K562 (cell line): ENCODE results near the gene COASY. TPM values are rescaled to one million over a fixed set of nuclear protein-coding genes. Genes with fewer than 3 reads are reported as not detected.

Experiments
- ATAC-seq: fragments of 200-7000 bp; cut with Tn5 transposase; 3 replicates; pipeline ENCODE4 v1.9.1; 2020; ENCODE audit warnings: moderate library complexity
- BruUV-seq: library from RNA; stranded (reverse); fragments of 400-500 nt; replicated peaks from 2 replicates; lab custom pipeline; 2021; lab: Mats Ljungman, UMichigan
- CTCF ChIA-PET: fragments of 300-600 bp; formaldehyde crosslinking; extraction: SDS; loops from one replicate; lab custom pipeline; 2021; ENCODE audit warnings: low intra/inter-chr PET ratio; lab: Yijun Ruan, JAX
- POLR2A ChIA-PET: fragments of 300-600, 350-650 bp; sonication (Branson Sonifier 250); formaldehyde crosslinking; extraction: SDS; loops from one replicate; lab custom pipeline; 2021; ENCODE audit warnings: antibody characterized with exemption, inconsistent platforms; lab: Yijun Ruan, JAX
- DNase-seq, 4 experiments: peaks; one replicate each; pipeline versions ENCODE4 v3.0.0 to v3.0.0-alpha.2; 2011 to 2018; ENCODE audit warnings: low spot score in 3 of 4, mixed read lengths in 3 of 4; ENCODE audit errors: extremely low read depth in 1 of 4
- FAIRE-seq: peaks from 2 replicates; lab custom pipeline; 2011; peaks lifted over from hg19 to GRCh38; lab: Jason Lieb, UNC
- H2AFZ ChIP-seq: 2 replicates; pipeline ENCODE4 v1.6.0; 2011; ENCODE audit warnings: low read depth, low read length, control low read depth, inconsistent platforms
- H3K27ac ChIP-seq: fragments of 200-600 bp; 3 replicates; pipeline ENCODE4 v1.8.0; 2011; ENCODE audit warnings: low read depth, mild to moderate bottlenecking, control low read depth, inconsistent platforms, low read length, moderate library complexity, mixed read lengths; ENCODE audit errors: extremely low read depth
- H3K27me3 ChIP-seq, 2 experiments: fragments of 300-600 bp in 1 of 2; 2 replicates in 1 of 2; 3 replicates in 1 of 2; pipeline versions ENCODE4 v1.6.0 to v1.8.0; 2011; ENCODE audit warnings: inconsistent platforms in 2 of 2, low read length in 2 of 2, mild to moderate bottlenecking in 1 of 2, mixed read lengths in 1 of 2, moderate library complexity in 1 of 2; ENCODE audit not compliant: control insufficient read depth in 2 of 2, insufficient read depth in 2 of 2
- H3K36me3 ChIP-seq: fragments of 300-600 bp; 3 replicates; pipeline ENCODE4 v1.8.0; 2011; ENCODE audit warnings: mild to moderate bottlenecking, low read length, inconsistent platforms; ENCODE audit not compliant: control insufficient read depth, insufficient read depth
- H3K4me1 ChIP-seq, 2 experiments: fragments of 200-600 bp in 1 of 2; replicated peaks in 1 of 2; 2 replicates in 1 of 2; 3 replicates in 1 of 2; pipeline versions ENCODE4 v1.5.1 to v1.8.0; 2011; ENCODE audit warnings: inconsistent platforms in 2 of 2, low read length in 2 of 2, mild to moderate bottlenecking in 1 of 2, mixed read lengths in 1 of 2, moderate library complexity in 1 of 2; ENCODE audit not compliant: control insufficient read depth in 2 of 2, insufficient read depth in 2 of 2
- H3K4me2 ChIP-seq: 2 replicates; pipeline ENCODE4 v1.6.1; 2011; ENCODE audit warnings: low read length, control low read depth, inconsistent platforms, mixed read lengths; ENCODE audit not compliant: insufficient read depth
- H3K4me3 ChIP-seq: fragments of 200-600 bp; sonication (generic), shearing (Covaris generic); 2 replicates; pipeline ENCODE4 v1.5.1; 2016; ENCODE audit warnings: control low read depth, inconsistent platforms
- H3K79me2 ChIP-seq: fragments of 200-600 bp; 3 replicates; pipeline ENCODE4 v1.8.0; 2011; ENCODE audit warnings: low read length, inconsistent platforms; ENCODE audit not compliant: control insufficient read depth, insufficient read depth
- H3K9ac ChIP-seq, 2 experiments: 2 replicates each; pipeline versions ENCODE4 v1.6.0 to v1.6.1; 2011; ENCODE audit warnings: low read depth in 2 of 2, low read length in 2 of 2, control low read depth in 1 of 2, inconsistent platforms in 1 of 2, mild to moderate bottlenecking in 1 of 2, mixed read lengths in 1 of 2; ENCODE audit not compliant: insufficient read depth in 1 of 2
- H3K9me1 ChIP-seq: one replicate; pipeline ENCODE4 v1.6.0; 2011; ENCODE audit warnings: inconsistent platforms, mild to moderate bottlenecking, low read length, moderate library complexity; ENCODE audit not compliant: control insufficient read depth, insufficient read depth
- H3K9me3 ChIP-seq: replicated peaks from 2 replicates; pipeline ENCODE4 v1.5.1; 2011; ENCODE audit warnings: low read depth, low read length, inconsistent platforms; ENCODE audit not compliant: control insufficient read depth, insufficient read depth
- H4K20me1 ChIP-seq: replicated peaks from 2 replicates; pipeline ENCODE4 v1.6.1; 2011; ENCODE audit warnings: low read length, inconsistent platforms, mixed read lengths; ENCODE audit not compliant: control insufficient read depth, insufficient read depth
- CEBPG ChIP-seq, 3 experiments: fragments of 200-800 bp in 1 of 3; sonication (Bioruptor generic) in 1 of 3; sonication (generic) in 1 of 3; formaldehyde crosslinking in 1 of 3; IDR thresholded peaks in 2 of 3; conservative IDR thresholded peaks in 1 of 3; 2 replicates each; pipeline versions ENCODE4 v1.6.1 to v1.8.0; 2016 to 2022; ENCODE audit warnings: missing compliant biosample characterization in 2 of 3, missing genetic modification characterization in 2 of 3, mild to moderate bottlenecking in 1 of 3, missing genetic modification reagents in 1 of 3
- CREB1 ChIP-seq, 2 experiments: sonication (generic) in 1 of 2; formaldehyde crosslinking in 1 of 2; IDR thresholded peaks; 2 replicates each; pipeline versions ENCODE4 v1.6.1 to v1.8.0; 2012 to 2022; ENCODE audit warnings: inconsistent platforms in 1 of 2, mild to moderate bottlenecking in 1 of 2, missing genetic modification reagents in 1 of 2, moderate library complexity in 1 of 2
- ESRRA ChIP-seq: fragments of 450-650 bp; IDR thresholded peaks from 2 replicates; pipeline ENCODE4 v1.6.1; 2014; ENCODE audit warnings: low read depth, mild to moderate bottlenecking, moderate library complexity, borderline replicate concordance
- KLF13 ChIP-seq: fragments of 450-650 bp; IDR thresholded peaks from 2 replicates; pipeline ENCODE4 v1.6.1; 2016; ENCODE audit warnings: missing genetic modification characterization, low read depth, mild to moderate bottlenecking, missing compliant biosample characterization, moderate library complexity, borderline replicate concordance
- POLR2AphosphoS2 ChIP-seq: IDR thresholded peaks from 2 replicates; pipeline ENCODE4 v1.6.1; 2012; ENCODE audit warnings: low read length, improper control_type of control experiment
- POLR2G ChIP-seq: fragments of 200-400 bp; formaldehyde crosslinking; IDR thresholded peaks from 2 replicates; pipeline ENCODE4 v1.6.1; 2017; ENCODE audit warnings: low read depth, mild to moderate bottlenecking, antibody characterized with exemption, low read length, moderate library complexity
- RAD51 ChIP-seq: fragments of 450-650 bp; IDR thresholded peaks from 2 replicates; pipeline ENCODE4 v1.7.1; 2016; ENCODE audit warnings: low read depth, mild to moderate bottlenecking, borderline replicate concordance
- SUPT5H ChIP-seq: fragments of 450-650 bp; IDR thresholded peaks from 2 replicates; pipeline ENCODE4 v1.6.1; 2016
- TAF7 ChIP-seq: fragments of 450-650 bp; IDR thresholded peaks from 2 replicates; pipeline ENCODE4 v1.6.1; 2016; ENCODE audit warnings: missing genetic modification characterization, missing compliant biosample characterization
- TCF7L2 ChIP-seq: fragments of 150-350 bp; IDR thresholded peaks from 2 replicates; pipeline ENCODE4 v1.6.1; 2016; ENCODE audit warnings: low read depth, mild to moderate bottlenecking, low read length, moderate library complexity
- ZNF274 ChIP-seq: IDR thresholded peaks from 2 replicates; pipeline ENCODE4 v1.6.1; 2011; ENCODE audit warnings: low read depth, mild to moderate bottlenecking, low read length, moderate library complexity, borderline replicate concordance
- ZNF3 ChIP-seq: fragments of 250-450 bp; sonication (Bioruptor Pico); IDR thresholded peaks from 2 replicates; pipeline ENCODE4 v1.5.0; 2021; ENCODE audit warnings: mild to moderate bottlenecking, moderate library complexity
- WGBS: fragments of 100-300 bp; shearing (Covaris generic); methylation state at CpG from one replicate; pipeline ENCODE4 v1.1.6; 2016; ENCODE audit warnings: low coverage, mixed read lengths; ENCODE audit not compliant: insufficient coverage; ENCODE audit errors: missing lambda C conversion rate; 5-methylcytosine and 5-hydroxymethylcytosine counted together
- in situ Hi-C: fragments of 300-500 bp; cut with MboI; formaldehyde crosslinking; loops from 4 replicates; pipeline ENCODE4 v1.15.0; 2018; ENCODE audit warnings: inconsistent platforms, mixed read lengths
- intact Hi-C: fragments of 100-400 bp; cut with micrococcal nuclease; formaldehyde crosslinking; loops from 2 replicates; pipeline ENCODE4 v1.14.2; 2022
- polyA plus RNA-seq, 8 experiments: library from polyadenylated mRNA; depleted of rRNA in 4 of 8; stranded (reverse) in 5 of 8; unstranded in 3 of 8; fragments of >200 nt; fragmentation: Nextera tagmentation in 2 of 8; fragmentation: Illumina TruSeq in 1 of 8; extraction: Ambion mirVana in 2 of 8; extraction: Trizol in 1 of 8; gene quantifications; 2 replicates each; pipeline versions ENCODE4 v1.2.1 to v1.2.3, GENCODE V29; 2011 to 2014; ENCODE audit warnings: inconsistent platforms in 1 of 8, missing spikeins in 1 of 8
- total RNA-seq, 7 experiments: library from RNA; depleted of rRNA in 6 of 7; stranded (reverse); fragments of >200 nt in 6 of 7; fragmentation: Illumina TruSeq in 2 of 7; extraction: Trizol in 2 of 7; gene quantifications; 2 replicates each; pipeline versions ENCODE4 v1.2.1 to v1.2.3, GENCODE V29; 2011 to 2021; ENCODE audit warnings: low replicate concordance in 1 of 7
- TF ChIP-seq, protein P1 (sequence below): sonication (generic); formaldehyde crosslinking; IDR thresholded peaks from 2 replicates; pipeline ENCODE4 v1.8.1; 2022; ENCODE audit warnings: missing genetic modification reagents
- TF ChIP-seq, protein P2 (sequence below): fragments of 200-400 bp; formaldehyde crosslinking; IDR thresholded peaks from 2 replicates; pipeline ENCODE4 v1.6.1; 2017; ENCODE audit warnings: mild to moderate bottlenecking, low read depth, low read length, moderate library complexity
- TF ChIP-seq, protein P3 (sequence below): fragments of 450-650 bp; formaldehyde crosslinking; IDR thresholded peaks from 2 replicates; pipeline ENCODE4 v1.4.0; 2020; ENCODE audit warnings: mild to moderate bottlenecking, moderate library complexity

Gene COASY
- total and polyA plus RNA-seq, 9 of the 15 experiments (the other 6 are each of a cell fraction or from before 2014, with no cell fraction given), result 25.4 to 175 (median 62.3) TPM

DNA sequence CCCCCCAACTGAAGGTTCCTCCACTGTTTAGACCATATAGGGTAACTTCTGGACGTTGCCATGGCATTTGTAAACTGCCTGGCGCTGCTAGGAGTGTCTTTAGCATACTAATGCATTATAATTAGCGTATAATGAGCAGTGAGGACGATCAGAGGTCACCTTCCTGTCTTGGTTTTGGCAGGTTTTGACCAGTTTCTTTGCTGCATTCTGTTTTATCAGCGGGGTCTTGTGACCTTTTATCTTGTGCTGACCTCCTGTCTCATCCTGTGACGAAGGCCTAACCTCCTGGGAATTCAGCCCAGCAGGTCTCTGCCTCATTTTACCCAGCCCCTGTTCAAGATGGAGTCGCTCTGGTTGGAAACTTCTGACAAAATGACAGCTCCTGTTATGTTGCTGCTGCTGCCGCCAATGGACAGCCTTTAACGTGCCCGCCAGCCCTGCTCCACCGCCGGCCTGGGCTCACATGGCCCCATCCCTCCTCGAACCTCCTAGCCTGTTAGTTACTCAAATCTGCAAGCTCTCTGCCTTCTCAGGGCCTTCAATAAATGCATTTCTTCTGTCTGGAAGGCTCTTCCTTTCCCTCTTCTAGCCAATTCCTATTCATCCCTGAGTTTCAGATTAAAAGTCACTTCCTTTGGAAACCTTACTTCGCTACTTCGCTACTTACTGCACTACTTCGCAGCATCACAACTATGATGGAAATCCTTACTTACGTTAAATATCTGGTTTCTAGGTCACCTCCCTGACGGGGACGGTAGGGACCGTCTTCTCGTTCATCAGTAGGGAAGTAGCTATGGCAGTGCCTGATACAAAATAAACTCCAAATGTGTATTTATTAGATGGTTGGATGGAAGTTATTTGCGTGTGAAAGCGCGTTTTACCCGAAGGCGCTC lies 26.5 kb upstream of the COASY start:
- Histone ChIP-seq H3K27me3 (no peaks in the 10 kb centered on the region), H3K9ac (peak overlapping the region; percentile 70 to 97), H4K20me1 (no peaks in the 10 kb centered on the region; the same call in 1 of the 2 replicates), H3K9me1 (no peaks in the 10 kb centered on the region), H3K4me3 (peak overlapping the region; percentile 64), H2AFZ (peak overlapping the region; percentile 87), H3K79me2 (peaks cover 17% of the 10 kb centered on the region), H3K4me2 (peak overlapping the region; percentile 92), H3K4me1 (peaks cover 24 to 61% of the 10 kb centered on the region in 2 experiments), H3K36me3 (peaks cover 16% of the 10 kb centered on the region; the same call in 1 of the 3 replicates), H3K9me3 (no peaks in the 10 kb centered on the region), H3K27ac (peak overlapping the region; percentile 80)
- peak; percentile 23 for ATAC-seq
- intact Hi-C loops (no loop called here), in situ Hi-C loops (no loop called here)
- FAIRE-seq, result no peak
- ChIA-PET POLR2A (interaction anchor here (0.5 to 2.7 kb wide), 11 partner anchors 8 to 605 kb away, joined by 3 to 15 read pairs (median 4); partner anchors contain the start of gene ODAD4), CTCF (interaction anchor here (0.7 to 1.3 kb wide), 2 partner anchors 18 to 31 kb away, joined by 3 to 6 read pairs; partner anchors contain the start of gene MLX)
- 12% methylated on average over 26 of the region's 26 CpGs for WGBS
- BruUV-seq, result TSS peak; percentile 96
- DNase-seq, result peak in 2 of 4 experiments; percentile 4 to 49
- no peak for TF ChIP-seq POLR2G
- 0 out of 2 replicates have a peak, but pooled peaks have one; percentile 47 for TF ChIP-seq ZNF3 (CRISPR knock-in tag)
- peak; percentile 69 for TF ChIP-seq SUPT5H
- peak; percentile 78 for TF ChIP-seq TAF7
- no peak for TF ChIP-seq TCF7L2
- TF ChIP-seq RAD51, result no peak
- TF ChIP-seq POLR2AphosphoS2, result no peak
- peak; percentile 78; the same call in 1 of the 2 replicates for TF ChIP-seq KLF13 (tag)
- TF ChIP-seq, protein P1, sequence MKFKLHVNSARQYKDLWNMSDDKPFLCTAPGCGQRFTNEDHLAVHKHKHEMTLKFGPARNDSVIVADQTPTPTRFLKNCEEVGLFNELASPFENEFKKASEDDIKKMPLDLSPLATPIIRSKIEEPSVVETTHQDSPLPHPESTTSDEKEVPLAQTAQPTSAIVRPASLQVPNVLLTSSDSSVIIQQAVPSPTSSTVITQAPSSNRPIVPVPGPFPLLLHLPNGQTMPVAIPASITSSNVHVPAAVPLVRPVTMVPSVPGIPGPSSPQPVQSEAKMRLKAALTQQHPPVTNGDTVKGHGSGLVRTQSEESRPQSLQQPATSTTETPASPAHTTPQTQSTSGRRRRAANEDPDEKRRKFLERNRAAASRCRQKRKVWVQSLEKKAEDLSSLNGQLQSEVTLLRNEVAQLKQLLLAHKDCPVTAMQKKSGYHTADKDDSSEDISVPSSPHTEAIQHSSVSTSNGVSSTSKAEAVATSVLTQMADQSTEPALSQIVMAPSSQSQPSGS (CRISPR knock-in tag), result no peak
- TF ChIP-seq, protein P2, sequence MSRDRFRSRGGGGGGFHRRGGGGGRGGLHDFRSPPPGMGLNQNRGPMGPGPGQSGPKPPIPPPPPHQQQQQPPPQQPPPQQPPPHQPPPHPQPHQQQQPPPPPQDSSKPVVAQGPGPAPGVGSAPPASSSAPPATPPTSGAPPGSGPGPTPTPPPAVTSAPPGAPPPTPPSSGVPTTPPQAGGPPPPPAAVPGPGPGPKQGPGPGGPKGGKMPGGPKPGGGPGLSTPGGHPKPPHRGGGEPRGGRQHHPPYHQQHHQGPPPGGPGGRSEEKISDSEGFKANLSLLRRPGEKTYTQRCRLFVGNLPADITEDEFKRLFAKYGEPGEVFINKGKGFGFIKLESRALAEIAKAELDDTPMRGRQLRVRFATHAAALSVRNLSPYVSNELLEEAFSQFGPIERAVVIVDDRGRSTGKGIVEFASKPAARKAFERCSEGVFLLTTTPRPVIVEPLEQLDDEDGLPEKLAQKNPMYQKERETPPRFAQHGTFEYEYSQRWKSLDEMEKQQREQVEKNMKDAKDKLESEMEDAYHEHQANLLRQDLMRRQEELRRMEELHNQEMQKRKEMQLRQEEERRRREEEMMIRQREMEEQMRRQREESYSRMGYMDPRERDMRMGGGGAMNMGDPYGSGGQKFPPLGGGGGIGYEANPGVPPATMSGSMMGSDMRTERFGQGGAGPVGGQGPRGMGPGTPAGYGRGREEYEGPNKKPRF, result no peak
- TF ChIP-seq ZNF274, result no peak
- peak; percentile 73 for TF ChIP-seq ESRRA
- TF ChIP-seq CEBPG (CRISPR knock-in tag; IDR thresholded peaks at IDR 0.05), result no peak
- TF ChIP-seq CEBPG (tag; conservative IDR thresholded peaks at IDR 0.05 in 1 of 2, IDR thresholded peaks at IDR 0.05 in 1 of 2), result no peak
- no peak for TF ChIP-seq CREB1 (IDR thresholded peaks at IDR 0.05)
- no peak for TF ChIP-seq CREB1 (CRISPR knock-in tag; IDR thresholded peaks at IDR 0.05)
- TF ChIP-seq, protein P3, sequence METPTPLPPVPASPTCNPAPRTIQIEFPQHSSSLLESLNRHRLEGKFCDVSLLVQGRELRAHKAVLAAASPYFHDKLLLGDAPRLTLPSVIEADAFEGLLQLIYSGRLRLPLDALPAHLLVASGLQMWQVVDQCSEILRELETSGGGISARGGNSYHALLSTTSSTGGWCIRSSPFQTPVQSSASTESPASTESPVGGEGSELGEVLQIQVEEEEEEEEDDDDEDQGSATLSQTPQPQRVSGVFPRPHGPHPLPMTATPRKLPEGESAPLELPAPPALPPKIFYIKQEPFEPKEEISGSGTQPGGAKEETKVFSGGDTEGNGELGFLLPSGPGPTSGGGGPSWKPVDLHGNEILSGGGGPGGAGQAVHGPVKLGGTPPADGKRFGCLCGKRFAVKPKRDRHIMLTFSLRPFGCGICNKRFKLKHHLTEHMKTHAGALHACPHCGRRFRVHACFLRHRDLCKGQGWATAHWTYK, result peak; percentile 96; the same call in 1 of the 2 replicates
